Prostate gland (tissue), 2 donors: ENCODE data around the gene SLC16A5.

Source experiments
- CTCF ChIP-seq, 4 experiments: fragments of 200-600 bp in 2 of 4; fragments of 450-650 bp in 2 of 4; sonication (generic) in 2 of 4; IDR thresholded peaks; 1 replicate in 3 of 4; 2 replicates in 1 of 4; pipeline ENCODE4 v1.5.1; 2016 to 2019; ENCODE audit warnings: antibody characterized with exemption in 4 of 4, mild to moderate bottlenecking in 2 of 4, moderate library complexity in 2 of 4
- POLR2A ChIP-seq: fragments of 450-650 bp; IDR thresholded peaks from one replicate; pipeline ENCODE4 v1.6.1; 2016; ENCODE audit warnings: antibody characterized with exemption, mild to moderate bottlenecking

- TF ChIP-seq POLR2A, result no peak
- no peak for TF ChIP-seq CTCF (IDR thresholded peaks at IDR 0.05)
Measured at GRCh38 chr17:75068750-75069149, 19.0 kb upstream of the SLC16A5 start.
